ENCODE measurements around the gene TMSB10. TPM values are rescaled to one million over a fixed set of nuclear protein-coding genes. Genes with fewer than 3 reads are reported as not detected.

TMSB10 gene
- total RNA-seq, 4 donors from 2014 or later: 2,816 to 4,346 (median 4,048) TPM

DNA sequence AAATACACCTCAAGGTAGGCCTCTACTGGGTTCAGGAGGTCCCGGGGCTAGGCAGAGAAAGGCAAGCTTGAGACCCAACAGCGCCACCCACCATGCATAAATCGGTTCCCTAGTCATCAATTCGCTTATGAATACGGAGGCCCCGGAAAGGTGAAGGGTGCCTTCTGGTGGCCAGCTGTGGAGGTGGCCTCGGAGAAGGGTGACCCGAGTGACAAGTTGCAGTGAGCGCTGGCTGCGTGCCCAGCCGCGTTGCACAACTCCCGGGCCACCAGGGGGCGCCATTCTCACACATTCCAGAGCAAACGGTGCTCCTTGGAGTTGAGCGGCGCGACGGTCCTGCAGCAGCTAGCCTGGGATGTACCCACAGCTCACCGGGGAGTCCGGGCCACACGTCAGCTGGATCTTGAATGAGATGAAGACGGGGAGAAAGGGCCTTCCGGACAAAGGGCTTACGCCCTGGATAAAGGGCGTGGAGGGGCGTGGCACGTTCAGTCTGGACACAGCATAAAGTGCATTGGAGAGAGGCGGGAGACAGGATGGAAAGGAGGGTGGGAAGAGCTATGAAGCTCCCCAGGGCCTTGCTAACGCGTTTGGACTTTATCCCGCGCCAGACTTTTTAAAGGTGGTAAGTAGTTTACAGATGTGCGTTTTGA, 20.4 kb downstream of the TMSB10 start:
- peak; percentile 100 for DNase-seq (ENCODE audit: low spot score)
- TF ChIP-seq, protein P1, sequence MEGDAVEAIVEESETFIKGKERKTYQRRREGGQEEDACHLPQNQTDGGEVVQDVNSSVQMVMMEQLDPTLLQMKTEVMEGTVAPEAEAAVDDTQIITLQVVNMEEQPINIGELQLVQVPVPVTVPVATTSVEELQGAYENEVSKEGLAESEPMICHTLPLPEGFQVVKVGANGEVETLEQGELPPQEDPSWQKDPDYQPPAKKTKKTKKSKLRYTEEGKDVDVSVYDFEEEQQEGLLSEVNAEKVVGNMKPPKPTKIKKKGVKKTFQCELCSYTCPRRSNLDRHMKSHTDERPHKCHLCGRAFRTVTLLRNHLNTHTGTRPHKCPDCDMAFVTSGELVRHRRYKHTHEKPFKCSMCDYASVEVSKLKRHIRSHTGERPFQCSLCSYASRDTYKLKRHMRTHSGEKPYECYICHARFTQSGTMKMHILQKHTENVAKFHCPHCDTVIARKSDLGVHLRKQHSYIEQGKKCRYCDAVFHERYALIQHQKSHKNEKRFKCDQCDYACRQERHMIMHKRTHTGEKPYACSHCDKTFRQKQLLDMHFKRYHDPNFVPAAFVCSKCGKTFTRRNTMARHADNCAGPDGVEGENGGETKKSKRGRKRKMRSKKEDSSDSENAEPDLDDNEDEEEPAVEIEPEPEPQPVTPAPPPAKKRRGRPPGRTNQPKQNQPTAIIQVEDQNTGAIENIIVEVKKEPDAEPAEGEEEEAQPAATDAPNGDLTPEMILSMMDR (IDR thresholded peaks at IDR 0.05): peak in 2 of 3 donors; percentile 78 to 98
- ATAC-seq (ENCODE audit: low FRiP score): peak; percentile 75

DNA sequence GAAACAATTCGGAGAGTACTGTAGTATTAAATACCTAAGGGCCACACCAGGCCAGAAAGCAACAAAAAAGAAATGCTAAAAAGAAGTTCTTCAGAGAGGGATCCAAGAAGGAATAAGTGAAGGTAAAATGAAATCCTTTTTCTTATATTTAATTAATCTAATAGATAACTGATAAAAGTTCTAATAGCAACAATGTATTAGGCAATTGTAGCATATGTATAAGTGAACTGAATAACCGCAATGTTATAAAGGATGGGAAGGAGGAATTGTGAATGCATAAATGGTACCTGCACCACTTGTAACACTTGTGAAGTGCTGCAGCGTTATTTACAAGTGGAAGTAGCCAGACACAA, 21.8 kb downstream of the TMSB10 start:
- DNase-seq (ENCODE audit: low spot score) (no peak), ATAC-seq (ENCODE audit: low FRiP score) (no peak)
- TF ChIP-seq, protein P1 (IDR thresholded peaks at IDR 0.05): no peak

DNA sequence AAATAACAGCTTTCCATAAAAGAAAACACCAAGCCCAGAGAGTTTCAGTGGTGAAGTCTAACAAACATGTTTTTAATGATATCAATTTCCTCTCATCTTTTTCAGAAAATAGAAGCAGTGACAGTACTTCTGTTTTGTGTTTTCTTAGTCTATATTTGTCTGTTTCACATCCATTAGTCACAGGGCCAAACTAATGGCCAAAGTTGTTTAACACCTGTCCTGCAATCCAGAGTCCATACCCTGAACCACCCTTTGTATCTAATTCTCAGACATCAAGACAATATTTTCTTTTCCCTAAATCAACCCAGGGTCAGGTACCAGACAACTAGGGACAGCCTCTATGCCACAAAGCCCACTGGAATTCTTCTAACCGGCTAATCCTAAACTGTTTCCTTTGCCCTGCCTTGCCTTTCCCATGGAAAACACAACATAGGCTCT, 25.9 kb downstream of the TMSB10 start:
- TF ChIP-seq, protein P1 (IDR thresholded peaks at IDR 0.05): no peak
- ATAC-seq (ENCODE audit: low FRiP score) (no peak), DNase-seq (ENCODE audit: low spot score) (no peak)

DNA sequence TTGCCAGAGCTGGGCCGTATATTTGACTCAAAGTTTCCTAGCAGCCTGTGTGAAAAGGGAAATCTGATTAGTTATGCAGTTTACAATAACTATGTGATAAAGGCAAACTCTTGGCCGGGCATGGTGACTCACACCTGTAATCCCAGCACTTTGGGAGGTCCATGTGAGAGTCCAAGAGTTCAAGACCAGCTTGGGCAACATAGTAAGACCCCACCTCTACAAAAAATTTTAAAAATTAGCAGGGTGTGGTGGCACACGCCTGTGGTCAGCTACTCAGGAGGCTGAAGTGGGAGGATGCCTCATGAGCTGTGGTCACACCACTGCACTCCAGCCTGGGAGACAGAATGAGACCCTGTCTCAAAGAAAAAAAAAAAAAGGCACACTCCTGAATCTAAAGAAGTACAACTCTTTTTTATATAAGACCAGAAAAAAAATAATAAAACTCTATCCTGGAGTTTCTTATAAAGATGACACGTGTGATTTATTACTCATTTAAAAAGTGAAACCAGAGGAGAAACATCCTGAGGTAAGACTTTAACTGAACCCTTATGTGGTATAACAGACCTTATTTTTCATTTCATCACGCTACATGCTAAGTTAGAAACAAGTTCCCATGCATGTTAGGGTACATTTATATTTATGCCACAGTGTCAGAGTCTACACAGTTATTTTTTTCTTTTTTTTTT, 32.9 kb downstream of the TMSB10 start:
- ATAC-seq (ENCODE audit: low FRiP score) (no peak), DNase-seq (ENCODE audit: low spot score) (no peak)
- TF ChIP-seq, protein P1 (IDR thresholded peaks at IDR 0.05): no peak

DNA sequence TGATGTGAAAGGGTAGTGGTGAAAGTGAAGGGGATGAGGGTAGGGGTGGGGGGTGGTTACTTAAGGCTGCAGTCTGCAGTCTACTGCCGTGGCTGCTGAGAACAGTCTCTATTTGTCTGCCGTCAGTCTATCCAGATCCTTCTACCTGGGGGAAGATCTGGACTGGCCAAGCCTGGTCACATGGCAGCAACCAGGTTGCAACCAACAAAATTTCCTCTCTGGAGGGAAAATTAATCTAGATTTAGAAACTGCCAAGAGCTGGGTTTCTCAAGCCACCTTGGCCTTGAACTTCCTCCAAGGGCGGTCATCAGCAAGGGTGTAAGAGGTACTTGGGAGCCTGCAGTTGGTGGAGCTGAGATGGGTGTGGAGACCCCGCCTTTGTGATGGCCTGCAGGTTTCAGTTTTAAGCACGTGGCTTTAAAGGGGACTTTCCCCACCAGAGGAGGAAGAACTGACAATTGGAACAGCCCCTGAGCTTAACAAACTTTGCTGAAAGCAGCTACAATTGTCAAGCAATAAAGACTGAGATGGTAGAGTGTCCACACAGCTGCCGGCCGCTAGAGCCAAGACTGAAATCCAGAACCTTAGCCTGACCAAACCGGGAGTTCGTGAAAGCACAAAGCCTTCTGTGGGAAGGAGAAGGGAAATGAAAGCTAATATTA, 34.1 kb downstream of the TMSB10 start:
- no peak for DNase-seq (ENCODE audit: low spot score)
- no peak for ATAC-seq (ENCODE audit: low FRiP score)
- TF ChIP-seq, protein P1 (IDR thresholded peaks at IDR 0.05): no peak

DNA sequence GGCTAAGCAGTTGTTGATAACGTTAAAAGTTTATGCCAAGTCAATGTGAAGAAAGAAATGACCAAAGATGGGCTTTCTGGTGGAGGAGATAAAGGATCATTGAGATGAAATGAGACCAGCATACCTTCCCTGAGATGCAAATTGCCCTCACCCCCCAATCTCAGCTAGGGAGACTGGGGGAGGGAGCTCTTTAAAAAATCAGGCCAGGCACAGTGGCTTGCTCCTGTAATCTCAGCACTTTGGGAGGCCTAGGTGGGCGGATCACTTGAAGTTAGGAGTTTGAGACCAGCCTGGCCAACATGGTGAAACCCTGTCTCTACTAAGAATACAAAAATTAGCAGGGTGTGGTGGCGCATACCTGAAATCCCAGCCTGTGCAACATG, 34.6 kb downstream of the TMSB10 start:
- DNase-seq (ENCODE audit: low spot score) (no peak), ATAC-seq (ENCODE audit: low FRiP score) (no peak)
- TF ChIP-seq, protein P1 (IDR thresholded peaks at IDR 0.05): no peak

Data from omental fat pad (tissue), 4 donors.